ENCODE data around the gene DLK2. TPM values are rescaled to one million over a fixed set of nuclear protein-coding genes. Genes with fewer than 3 reads are reported as not detected.

The DLK2 gene
- total RNA-seq, 2 donors from 2014 or later, result 13.5 to 46.1 TPM

DNA sequence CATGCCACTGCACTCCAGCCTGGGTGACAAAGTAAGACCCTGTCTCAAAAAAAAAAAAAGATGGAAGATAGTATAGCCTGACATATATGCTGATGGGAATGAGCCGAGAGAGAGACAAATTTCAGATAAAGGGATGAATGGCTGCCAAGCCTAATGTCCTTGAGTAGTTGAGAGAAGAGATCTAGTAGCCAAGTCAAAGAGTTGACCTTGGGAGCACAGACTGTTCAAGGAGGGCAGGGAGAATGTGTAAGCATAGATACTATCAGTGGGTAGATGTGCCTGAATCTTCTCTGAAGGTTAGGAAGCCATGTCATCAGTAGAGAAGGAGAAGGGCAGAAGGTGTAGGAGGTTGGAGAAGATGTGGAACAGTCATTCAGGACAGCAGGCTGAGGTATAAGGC, 48.1 kb downstream of the DLK2 start:
- no peak for DNase-seq (ENCODE audit: low spot score)
- Histone ChIP-seq H3K4me1 (replicated peaks) (no peaks in the 10 kb centered on the region), H3K36me3 (no peaks in the 10 kb centered on the region), H3K27me3 (replicated peaks; ENCODE audit: insufficient read depth) (no peaks in the 10 kb centered on the region), H3K4me3 (no peak overlapping the region), H3K9me3 (no peaks in the 10 kb centered on the region), H3K27ac (no peak overlapping the region)
- TF ChIP-seq, protein P1, sequence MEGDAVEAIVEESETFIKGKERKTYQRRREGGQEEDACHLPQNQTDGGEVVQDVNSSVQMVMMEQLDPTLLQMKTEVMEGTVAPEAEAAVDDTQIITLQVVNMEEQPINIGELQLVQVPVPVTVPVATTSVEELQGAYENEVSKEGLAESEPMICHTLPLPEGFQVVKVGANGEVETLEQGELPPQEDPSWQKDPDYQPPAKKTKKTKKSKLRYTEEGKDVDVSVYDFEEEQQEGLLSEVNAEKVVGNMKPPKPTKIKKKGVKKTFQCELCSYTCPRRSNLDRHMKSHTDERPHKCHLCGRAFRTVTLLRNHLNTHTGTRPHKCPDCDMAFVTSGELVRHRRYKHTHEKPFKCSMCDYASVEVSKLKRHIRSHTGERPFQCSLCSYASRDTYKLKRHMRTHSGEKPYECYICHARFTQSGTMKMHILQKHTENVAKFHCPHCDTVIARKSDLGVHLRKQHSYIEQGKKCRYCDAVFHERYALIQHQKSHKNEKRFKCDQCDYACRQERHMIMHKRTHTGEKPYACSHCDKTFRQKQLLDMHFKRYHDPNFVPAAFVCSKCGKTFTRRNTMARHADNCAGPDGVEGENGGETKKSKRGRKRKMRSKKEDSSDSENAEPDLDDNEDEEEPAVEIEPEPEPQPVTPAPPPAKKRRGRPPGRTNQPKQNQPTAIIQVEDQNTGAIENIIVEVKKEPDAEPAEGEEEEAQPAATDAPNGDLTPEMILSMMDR (IDR thresholded peaks at IDR 0.05), result no peak
- no peak for TF ChIP-seq POLR2A (IDR thresholded peaks at IDR 0.05)
- no peak for TF ChIP-seq POLR2AphosphoS5 (IDR thresholded peaks at IDR 0.05)
- intact Hi-C loops (cut with DNase I), result no loop called here
- WGBS, result 80% methylated on average over 1 of the region's 1 CpG

DNA sequence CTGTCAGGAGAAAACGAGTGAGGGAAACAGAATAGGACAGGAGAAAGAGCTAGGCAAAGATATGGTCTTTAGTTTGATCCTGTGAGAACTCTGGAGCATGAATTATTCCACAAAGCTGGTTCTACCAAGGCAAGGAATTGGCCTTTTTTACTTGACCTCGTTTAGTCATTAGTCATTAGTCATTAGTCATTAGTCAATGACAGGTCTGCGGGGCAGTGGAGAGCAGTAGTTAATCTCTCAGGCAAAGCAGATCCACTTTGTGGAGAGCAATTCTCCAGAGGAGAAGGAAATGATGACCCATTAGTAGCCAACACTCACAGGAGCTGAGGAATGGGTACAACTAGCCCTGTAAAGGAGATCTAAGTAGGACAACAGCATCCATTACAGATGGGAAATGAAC, 50.0 kb downstream of the DLK2 start:
- no peak for DNase-seq (ENCODE audit: low spot score)
- Histone ChIP-seq H3K4me3 (no peak overlapping the region), H3K4me1 (replicated peaks) (no peaks in the 10 kb centered on the region), H3K9me3 (no peaks in the 10 kb centered on the region), H3K27me3 (replicated peaks; ENCODE audit: insufficient read depth) (no peaks in the 10 kb centered on the region), H3K36me3 (no peaks in the 10 kb centered on the region), H3K27ac (no peak overlapping the region)
- 66% methylated on average over 3 of the region's 3 CpGs for WGBS
- TF ChIP-seq POLR2AphosphoS5 (IDR thresholded peaks at IDR 0.05) (no peak), POLR2A (IDR thresholded peaks at IDR 0.05) (no peak)
- TF ChIP-seq, protein P1 (IDR thresholded peaks at IDR 0.05), result no peak
- intact Hi-C loops (cut with DNase I), result no loop called here

DNA sequence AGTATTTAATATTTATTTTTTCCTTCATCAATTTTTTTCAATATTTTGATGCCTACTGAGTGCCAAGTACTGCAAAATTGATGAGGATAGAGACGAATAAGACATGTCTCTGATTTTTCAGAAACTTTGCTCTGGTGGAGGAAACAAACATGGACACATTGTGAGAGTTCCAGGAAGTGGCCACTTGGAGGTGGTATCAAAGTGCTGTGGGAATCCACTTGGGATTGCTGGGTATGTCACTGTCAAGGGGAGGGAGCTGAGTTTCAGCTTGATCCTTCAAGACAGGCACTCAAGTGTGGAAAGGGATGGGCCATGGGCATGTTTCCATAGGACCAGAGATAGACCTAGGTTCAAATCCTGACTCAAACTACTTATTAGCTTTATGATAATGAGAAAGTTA, 52.5 kb downstream of the DLK2 start:
- 84% methylated on average over 1 of the region's 1 CpG for WGBS
- Histone ChIP-seq H3K27me3 (replicated peaks; ENCODE audit: insufficient read depth) (no peaks in the 10 kb centered on the region), H3K4me1 (replicated peaks) (no peaks in the 10 kb centered on the region), H3K9me3 (no peaks in the 10 kb centered on the region), H3K4me3 (no peak overlapping the region), H3K36me3 (no peaks in the 10 kb centered on the region), H3K27ac (no peak overlapping the region)
- TF ChIP-seq POLR2AphosphoS5 (IDR thresholded peaks at IDR 0.05), result no peak
- TF ChIP-seq, protein P1 (IDR thresholded peaks at IDR 0.05), result no peak
- no peak for DNase-seq (ENCODE audit: low spot score)
- intact Hi-C loops (cut with DNase I), result no loop called here

DNA sequence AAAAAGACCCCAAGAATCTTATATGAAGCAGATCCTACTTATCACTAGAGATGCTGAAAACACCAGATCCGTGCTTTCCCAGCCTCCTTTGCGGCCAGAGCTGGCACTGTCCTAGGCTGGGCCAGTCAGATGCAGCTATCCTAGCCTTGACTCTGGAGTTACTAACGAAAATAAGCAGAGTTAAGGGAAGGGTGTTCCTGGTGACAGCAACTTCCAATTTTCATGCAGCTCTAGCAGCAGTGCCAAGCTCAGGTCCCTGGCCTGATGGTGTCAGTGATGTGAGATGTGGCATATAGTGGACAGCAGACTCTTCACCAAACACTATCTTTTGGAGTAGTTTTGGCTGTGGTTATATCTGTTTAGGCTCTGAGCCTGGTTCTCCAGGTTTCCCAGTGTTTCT, 53.6 kb downstream of the DLK2 start:
- TF ChIP-seq POLR2AphosphoS5 (IDR thresholded peaks at IDR 0.05), result no peak
- TF ChIP-seq POLR2A (IDR thresholded peaks at IDR 0.05), result no peak
- TF ChIP-seq, protein P1 (IDR thresholded peaks at IDR 0.05), result no peak
- Histone ChIP-seq H3K27me3 (replicated peaks; ENCODE audit: insufficient read depth) (no peaks in the 10 kb centered on the region), H3K9me3 (no peaks in the 10 kb centered on the region), H3K27ac (no peak overlapping the region), H3K4me3 (no peak overlapping the region), H3K4me1 (replicated peaks) (no peaks in the 10 kb centered on the region), H3K36me3 (no peaks in the 10 kb centered on the region)
- intact Hi-C loops (cut with DNase I), result no loop called here
- no peak for DNase-seq (ENCODE audit: low spot score)
- 81% methylated on average over 3 of the region's 3 CpGs for WGBS

Small RNAs within 50 kb of the gene (microRNA-seq; reads per million reads assigned to microRNA genes)
- gene MIR6780B, result 0.75 reads per million

Small RNAs within 50 kb of the gene (small RNA-seq; reads per million reads assigned to genes)
- gene MIR6780B (0 reads per million in 2 donors), gene RNU6-1113P (0 reads per million in 2 donors)

Other genes with a start within 250 kb of the DLK2 start
- 100 to 1,000 TPM in 1 of 2 donors, 10 to 100 TPM in 1; 40.3 to 138 TPM for gene DNPH1, start 226.1 kb downstream of the DLK2 start, total RNA-seq
- gene TTBK1, start 212.1 kb downstream of the DLK2 start, total RNA-seq, result under 1 TPM; 0.18 to 0.62 TPM
- not detected for gene SLC22A7, start 157.3 kb downstream of the DLK2 start, total RNA-seq
- 1 to 10 TPM in 1 of 2 donors, under 1 TPM in 1; 0.55 to 7.3 TPM for gene CRIP3, start 146.7 kb downstream of the DLK2 start, total RNA-seq
- 10 to 100 TPM; 15.1 to 41.6 TPM for gene ZNF318, start 85.9 kb downstream of the DLK2 start, total RNA-seq
- 10 to 100 TPM; 18.0 to 38.1 TPM for gene ABCC10, start 28.0 kb downstream of the DLK2 start, total RNA-seq
- gene TJAP1, start 22.0 kb upstream of the DLK2 start, total RNA-seq, result 10 to 100 TPM; 29.1 to 51.6 TPM
- gene LRRC73, start 54.8 kb upstream of the DLK2 start, total RNA-seq, result 1 to 10 TPM in 1 of 2 donors, under 1 TPM in 1; 0.68 to 4.0 TPM
- gene YIPF3, start 61.4 kb upstream of the DLK2 start, total RNA-seq, result 100 to 1,000 TPM; 162 to 180 TPM
- gene POLR1C, start 61.5 kb upstream of the DLK2 start, total RNA-seq, result 10 to 100 TPM; 24.4 to 37.2 TPM
- gene XPO5, start 120.5 kb upstream of the DLK2 start, total RNA-seq, result 10 to 100 TPM; 17.9 to 33.3 TPM
- gene POLH, start 120.6 kb upstream of the DLK2 start, total RNA-seq, result 10 to 100 TPM in 1 of 2 donors, 1 to 10 TPM in 1; 9.2 to 11.8 TPM
- 10 to 100 TPM; 22.4 to 54.9 TPM for gene GTPBP2, start 173.7 kb upstream of the DLK2 start, total RNA-seq
- 10 to 100 TPM; 24.9 to 46.8 TPM for gene MAD2L1BP, start 180.3 kb upstream of the DLK2 start, total RNA-seq
- gene RSPH9, start 189.5 kb upstream of the DLK2 start, total RNA-seq, result 1 to 10 TPM in 1 of 2 donors, under 1 TPM in 1; 0.23 to 1.9 TPM
- 10 to 100 TPM; 56.6 to 56.9 TPM for gene MRPS18A, start 232.2 kb upstream of the DLK2 start, total RNA-seq